Epithelial cell of proximal tubule (primary cell): ENCODE measurements around the gene NRP1. TPM values are rescaled to one million over a fixed set of nuclear protein-coding genes. Genes with fewer than 3 reads are reported as not detected.

Experiments used
- DNase-seq: peaks from one replicate; pipeline ENCODE4 v3.0.0-alpha.2; 2011; ENCODE audit warnings: low read depth
- H3K4me3 ChIP-seq: 2 replicates; pipeline ENCODE4 v1.5.1; 2011; ENCODE audit warnings: low read depth, mild to moderate bottlenecking, low read length
- CTCF ChIP-seq: conservative IDR thresholded peaks from 2 replicates; pipeline ENCODE4 v1.5.1; 2012; ENCODE audit warnings: low read depth, mild to moderate bottlenecking, low read length
- total RNA-seq: library from RNA; depleted of rRNA; stranded (reverse); fragments of >200 nt; gene quantifications from 2 replicates; pipeline ENCODE4 v1.2.3, GENCODE V29; 2015

NRP1 gene
- total RNA-seq, 1 donor from 2014 or later: 62.7 TPM

GRCh38 chr10:33209802-33210201 is 124.7 kb downstream of the NRP1 start:
- DNase-seq: no peak

DNA sequence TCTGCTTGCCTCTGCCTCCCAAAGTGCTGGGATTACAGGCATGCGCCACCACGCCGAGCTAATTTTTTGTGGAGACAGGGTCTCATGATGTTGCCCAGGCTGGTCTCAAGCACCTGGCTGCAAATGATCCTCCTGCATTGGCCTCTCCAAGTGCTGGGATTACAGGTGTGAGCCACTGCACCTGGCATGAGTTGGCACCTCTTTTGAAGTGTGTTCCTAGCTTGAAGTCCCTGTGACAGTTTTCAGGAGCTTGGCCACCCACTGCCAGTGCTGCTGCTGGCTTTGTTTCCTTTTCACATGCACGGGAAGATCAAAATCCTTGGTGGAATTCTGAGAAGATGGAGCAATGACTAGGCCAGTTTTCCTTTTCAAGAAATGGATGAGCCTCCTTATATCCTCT is 126.3 kb downstream of the NRP1 start:
- TF ChIP-seq CTCF: no peak
- no peak for DNase-seq
- H3K4me3 ChIP-seq: no peak overlapping the region

More at GRCh38 chr10:33209802-33210201, 124.7 kb downstream of the NRP1 start:
- TF ChIP-seq CTCF: no peak
- H3K4me3 ChIP-seq: no peak overlapping the region

- TF ChIP-seq CTCF: no peak
- no peak for DNase-seq
- no peak overlapping the region for H3K4me3 ChIP-seq
Observed at GRCh38 chr10:33204031-33204430, 130.4 kb downstream of the NRP1 start.

GRCh38 chr10:33201971-33202370 is 132.5 kb downstream of the NRP1 start:
- no peak for TF ChIP-seq CTCF
- no peak overlapping the region for H3K4me3 ChIP-seq
- DNase-seq: no peak

GRCh38 chr10:33201056-33201780 is 133.2 kb downstream of the NRP1 start:
- TF ChIP-seq CTCF: no peak
- H3K4me3 ChIP-seq: no peak overlapping the region
- DNase-seq: no peak

DNA sequence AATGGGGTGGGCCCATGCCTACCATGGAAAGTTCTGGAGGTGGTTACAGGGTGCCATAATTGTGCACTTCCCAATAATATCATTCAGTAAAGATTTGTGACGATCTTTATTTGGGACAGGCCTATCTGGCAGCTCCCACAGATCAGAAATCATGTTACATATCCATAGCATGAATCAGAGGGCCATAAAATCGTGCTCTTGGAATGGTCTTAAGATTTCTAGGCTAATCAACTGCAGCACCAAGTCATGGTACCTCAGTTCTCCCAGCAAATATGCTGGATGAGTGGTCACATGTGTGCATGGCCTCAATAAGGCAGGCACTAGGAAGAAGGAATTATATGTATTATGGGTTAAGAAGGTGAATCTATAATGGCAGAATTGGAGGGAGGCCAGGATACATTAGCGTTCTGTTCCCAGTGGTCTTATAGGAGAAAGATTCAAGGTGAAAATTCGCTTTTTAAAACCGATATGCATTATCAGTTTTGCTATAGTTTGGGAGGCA is 134.7 kb downstream of the NRP1 start:
- no peak for TF ChIP-seq CTCF
- no peak for DNase-seq
- H3K4me3 ChIP-seq: no peak overlapping the region

- no peak for DNase-seq
- H3K4me3 ChIP-seq: no peak overlapping the region
- no peak for TF ChIP-seq CTCF
Observed at GRCh38 chr10:33198610-33199009, 135.9 kb downstream of the NRP1 start.
